Lower lobe of right lung (tissue), 2 donors: Measurements from ENCODE around the gene PDSS2. TPM values are rescaled to one million over a fixed set of nuclear protein-coding genes. Genes with fewer than 3 reads are reported as not detected.

ENCODE experiments used
- ATAC-seq, 2 donors: fragments of 200-7000 bp; cut with Tn5 transposase; one replicate each; pipeline ENCODE4 v1.9.1; 2020 to 2022; ENCODE audit warnings: mild to moderate bottlenecking in 2 of 2, moderate library complexity in 2 of 2
- DNase-seq: peaks from one replicate; pipeline ENCODE4 v3.0.0-alpha.2; 2020
- H3K27ac ChIP-seq: fragments of 200-600 bp; one replicate; pipeline ENCODE4 v1.8.0; 2022
- H3K27me3 ChIP-seq: fragments of 200-600 bp; one replicate; pipeline ENCODE4 v1.8.0; 2022; ENCODE audit warnings: low read depth
- H3K36me3 ChIP-seq: fragments of 200-600 bp; one replicate; pipeline ENCODE4 v1.8.0; 2022; ENCODE audit warnings: mild to moderate bottlenecking
- H3K4me1 ChIP-seq: fragments of 200-600 bp; one replicate; pipeline ENCODE4 v1.8.0; 2022
- H3K4me3 ChIP-seq: fragments of 200-600 bp; one replicate; pipeline ENCODE4 v1.8.0; 2022; ENCODE audit warnings: mild to moderate bottlenecking
- H3K9me3 ChIP-seq: fragments of 200-600 bp; one replicate; pipeline ENCODE4 v1.8.0; 2022
- CTCF ChIP-seq: fragments of 200-600 bp; IDR thresholded peaks from one replicate; pipeline ENCODE4 v1.8.0; 2022; ENCODE audit warnings: antibody characterized with exemption, mild to moderate bottlenecking
- intact Hi-C: fragments of 100-400 bp; cut with DNase I; formaldehyde crosslinking; loops from one replicate; pipeline ENCODE4 v1.11.0; 2022
- total RNA-seq: library from RNA; stranded (reverse); fragmentation: NEBNext Ultra II Directional; extraction: Animal tissue kit (Norgen Biotek cat#: 25700); gene quantifications from one replicate; pipeline ENCODE4 v1.2.1, GENCODE V29; 2021
- donor health status: DM: no; HTN: yes; CAD: no; lungs with severe emphysema.

Gene PDSS2
- total RNA-seq, 1 donor from 2014 or later = 14.9 TPM

GRCh38 chr6:107473660-107474059 lies 14.3 kb upstream of the PDSS2 start:
- Histone ChIP-seq H3K27ac (no peak overlapping the region), H3K36me3 (no peaks in the 10 kb centered on the region), H3K4me3 (no peak overlapping the region), H3K9me3 (no peaks in the 10 kb centered on the region), H3K27me3 (no peaks in the 10 kb centered on the region), H3K4me1 (no peaks in the 10 kb centered on the region)
- DNase-seq (no peak), ATAC-seq (no peak)
- intact Hi-C loops = no loop called here
- no peak for TF ChIP-seq CTCF

GRCh38 chr6:107470364-107470763 lies 11.0 kb upstream of the PDSS2 start:
- DNase-seq (no peak), ATAC-seq (no peak)
- no peaks in the 10 kb centered on the region for H3K4me1 ChIP-seq
- H3K4me3 ChIP-seq = no peak overlapping the region
- no peaks in the 10 kb centered on the region for H3K27me3 ChIP-seq
- no peaks in the 10 kb centered on the region for H3K9me3 ChIP-seq
- no peaks in the 10 kb centered on the region for H3K36me3 ChIP-seq
- no peak for TF ChIP-seq CTCF
- H3K27ac ChIP-seq = no peak overlapping the region
- intact Hi-C loops = no loop called here

GRCh38 chr6:107466062-107466461 lies 6.7 kb upstream of the PDSS2 start:
- no peaks in the 10 kb centered on the region for H3K36me3 ChIP-seq
- no peak overlapping the region for H3K4me3 ChIP-seq
- DNase-seq (no peak), ATAC-seq (no peak)
- no peaks in the 10 kb centered on the region for H3K4me1 ChIP-seq
- H3K27ac ChIP-seq = no peak overlapping the region
- no peaks in the 10 kb centered on the region for H3K9me3 ChIP-seq
- no peak for TF ChIP-seq CTCF
- intact Hi-C loops = no loop called here
- no peaks in the 10 kb centered on the region for H3K27me3 ChIP-seq

DNA sequence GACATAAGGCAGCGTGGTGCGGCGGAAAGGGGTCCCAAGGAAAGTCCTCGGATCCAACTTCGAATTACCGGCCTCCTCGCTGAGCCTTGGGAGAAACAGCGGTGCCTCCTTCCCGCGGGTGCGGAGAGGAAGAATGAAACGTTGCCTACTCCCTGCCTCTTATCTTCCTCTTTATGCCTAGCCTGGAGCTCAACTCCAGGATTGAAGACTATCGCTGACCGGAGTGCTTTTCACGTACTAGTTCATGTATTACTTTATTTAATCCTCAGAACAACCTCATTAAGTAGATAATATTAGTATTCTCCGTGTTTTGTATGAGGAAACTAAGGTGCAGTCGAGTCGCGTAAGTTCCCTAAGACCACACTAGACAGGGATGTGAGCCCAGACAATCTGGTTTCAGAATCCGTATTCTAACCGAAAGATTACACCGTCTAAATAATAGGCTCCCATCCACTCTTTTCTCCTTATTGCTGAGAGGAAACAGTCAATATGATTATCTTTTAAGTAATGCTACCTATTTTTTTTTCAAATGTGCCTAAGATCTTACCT lies 793 bp upstream of the PDSS2 start:
- Histone ChIP-seq H3K27ac (peak overlapping the region; percentile 94), H3K27me3 (no peaks in the 10 kb centered on the region), H3K9me3 (no peaks in the 10 kb centered on the region), H3K4me1 (peaks cover 18% of the 10 kb centered on the region), H3K4me3 (peak overlapping the region; percentile 81), H3K36me3 (no peaks in the 10 kb centered on the region)
- TF ChIP-seq CTCF = no peak
- DNase-seq (no peak), ATAC-seq (peak in 1 of 2 donors; percentile 36)
- intact Hi-C loops = no loop called here

- H3K9me3 ChIP-seq = no peaks in the 10 kb centered on the region
- no peaks in the 10 kb centered on the region for H3K27me3 ChIP-seq
- peaks cover 18% of the 10 kb centered on the region for H3K4me1 ChIP-seq
- peak overlapping the region; percentile 94 for H3K27ac ChIP-seq
- no peaks in the 10 kb centered on the region for H3K36me3 ChIP-seq
- ATAC-seq (peak; percentile 9 to 41), DNase-seq (no peak)
- H3K4me3 ChIP-seq = peak overlapping the region; percentile 81
- intact Hi-C loops = no loop called here
- TF ChIP-seq CTCF = no peak
These were observed 587 bp downstream of the PDSS2 start for GRCh38 chr6:107458672-107459282.
